ENCODE measurements around the gene SIGLEC9.
"Not testable (repeated sequence)": the region's sequence is repeated elsewhere in the genome, so short reads cannot be mapped to it uniquely, and the experiment has no call there.

Gene SIGLEC9

GRCh38 chr19:51125421-51126075 lies 842 bp downstream of the SIGLEC9 start:
- no peak for DNase-seq

GRCh38 chr19:51127032-51127431 lies 2.3 kb downstream of the SIGLEC9 start:
- DNase-seq: no peak

GRCh38 chr19:51127755-51128154 lies 3.0 kb downstream of the SIGLEC9 start:
- DNase-seq: no peak

- no peak for DNase-seq
These were observed 3.5 kb downstream of the SIGLEC9 start for GRCh38 chr19:51128227-51128626.

- no peak for DNase-seq
These were observed 5.0 kb downstream of the SIGLEC9 start for GRCh38 chr19:51129716-51130115.

GRCh38 chr19:51131780-51132680 lies 7.3 kb downstream of the SIGLEC9 start:
- DNase-seq: no peak

DNA sequence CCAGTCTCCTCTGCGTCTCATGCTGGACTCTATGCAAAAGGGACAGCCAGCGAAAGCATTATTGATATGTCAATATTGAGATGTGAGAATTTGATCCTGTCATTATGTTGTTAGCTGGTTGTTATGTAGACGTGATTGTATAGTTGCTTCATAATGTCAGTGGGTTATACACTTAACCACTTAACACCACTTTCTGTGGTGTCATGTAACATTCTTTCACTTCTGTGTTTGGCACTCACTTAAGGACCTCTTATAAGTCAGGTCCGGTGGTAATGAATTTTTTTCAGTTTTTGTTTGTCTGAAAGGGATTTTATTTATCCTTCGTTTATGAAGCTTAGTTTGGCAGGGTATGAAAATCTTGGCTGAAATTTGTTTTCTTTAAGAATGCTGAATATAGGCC lies 10.3 kb downstream of the SIGLEC9 start:
- no peak for DNase-seq

DNA sequence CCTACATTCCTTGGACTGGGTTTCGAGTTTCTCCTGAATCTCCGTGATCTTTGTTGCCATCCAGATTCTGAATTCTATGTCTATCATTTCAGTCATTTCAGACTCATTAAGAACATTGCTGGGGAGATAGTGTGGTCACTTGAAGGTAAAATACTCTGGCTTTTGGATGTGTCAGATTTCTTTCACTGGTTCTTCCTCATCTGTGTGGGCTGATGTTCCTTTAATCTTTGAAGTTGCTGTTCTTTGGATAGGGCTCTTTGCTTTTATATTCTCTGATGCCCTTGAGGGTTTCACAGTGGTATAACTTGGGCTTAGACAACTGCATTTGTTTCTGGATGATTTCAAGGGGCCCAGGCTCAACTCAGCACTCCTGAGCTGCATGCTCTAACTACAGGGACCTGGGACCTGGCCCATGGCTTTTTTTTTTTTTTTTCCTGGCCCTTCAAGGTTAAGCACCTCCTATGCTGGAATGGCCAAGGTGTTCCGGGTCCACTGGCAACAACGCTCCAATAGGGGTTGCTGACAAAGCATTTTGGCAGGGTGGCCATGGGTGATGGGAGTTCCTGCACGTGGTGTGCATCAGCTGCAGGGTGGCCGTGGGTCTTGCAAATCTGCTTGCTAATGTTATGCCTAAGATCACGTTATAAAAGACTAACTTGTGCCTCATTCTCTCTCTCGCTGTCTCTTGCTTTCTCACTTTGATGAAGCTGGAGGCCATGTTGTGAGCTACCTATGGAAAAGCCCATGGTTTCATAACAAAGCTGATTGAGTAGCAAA lies 11.5 kb downstream of the SIGLEC9 start:
- DNase-seq: no peak

GRCh38 chr19:51136851-51137551 lies 12.3 kb downstream of the SIGLEC9 start:
- no peak for DNase-seq

- no peak for DNase-seq
These were observed 13.2 kb downstream of the SIGLEC9 start for GRCh38 chr19:51137792-51138425.

DNA sequence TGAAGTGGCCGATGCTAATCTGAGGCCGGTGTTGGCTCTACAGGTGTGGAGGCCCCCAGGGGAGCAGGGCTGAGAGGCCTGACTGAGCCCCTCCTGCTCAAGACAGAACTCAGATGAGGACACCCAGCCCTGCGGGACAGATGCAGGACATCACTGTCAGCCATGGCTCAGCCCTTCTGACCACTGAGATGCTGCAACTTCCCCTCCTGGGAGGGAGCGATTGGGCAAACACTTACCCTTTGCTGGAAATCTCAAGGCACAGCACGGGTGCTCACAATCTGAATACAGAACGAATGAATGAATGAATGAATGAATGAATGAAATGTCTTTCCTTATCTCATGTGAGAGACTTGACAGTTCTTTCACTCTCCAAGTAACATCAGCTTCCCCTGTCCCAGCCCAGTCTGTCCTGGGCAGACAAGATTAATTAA lies 13.9 kb downstream of the SIGLEC9 start:
- DNase-seq: no peak

GRCh38 chr19:51139299-51140014 lies 14.8 kb downstream of the SIGLEC9 start:
- no peak for DNase-seq

- no peak for DNase-seq
These were observed 15.7 kb downstream of the SIGLEC9 start for GRCh38 chr19:51140441-51140840.

DNA sequence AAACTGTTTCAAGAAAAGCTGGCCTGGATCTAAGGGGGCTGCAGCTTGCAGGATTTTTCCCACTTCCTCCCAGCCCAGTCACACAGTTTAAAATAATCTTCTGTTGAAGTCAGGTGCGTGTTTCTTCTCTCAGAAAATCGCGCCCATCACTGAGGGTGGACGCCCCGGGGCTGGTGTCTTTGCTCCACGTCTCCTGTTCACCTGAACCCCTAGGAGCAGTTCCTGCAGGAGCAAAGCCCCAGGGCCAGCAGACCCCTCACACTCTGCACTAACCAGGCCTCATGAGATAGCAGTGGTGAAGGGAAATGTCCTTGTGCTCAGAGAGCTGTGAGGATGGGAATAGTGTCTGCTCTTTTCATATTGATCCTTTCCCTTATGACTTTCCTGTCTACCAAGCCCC lies 16.5 kb downstream of the SIGLEC9 start:
- DNase-seq: no peak

DNA sequence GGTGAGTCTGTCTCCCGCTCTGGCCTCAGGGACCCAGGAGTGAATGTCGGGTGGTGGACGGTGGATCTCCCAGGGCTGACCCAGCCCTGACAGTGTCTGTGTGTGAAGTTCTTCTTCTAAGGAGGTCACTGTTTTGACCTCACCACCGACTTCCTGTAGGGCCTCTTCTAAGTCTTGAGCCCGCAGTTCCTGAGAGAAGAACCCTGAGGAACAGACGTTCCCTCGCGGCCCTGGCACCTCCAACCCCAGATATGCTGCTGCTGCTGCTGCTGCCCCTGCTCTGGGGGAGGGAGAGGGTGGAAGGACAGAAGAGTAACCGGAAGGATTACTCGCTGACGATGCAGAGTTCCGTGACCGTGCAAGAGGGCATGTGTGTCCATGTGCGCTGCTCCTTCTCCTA lies 17.4 kb downstream of the SIGLEC9 start, which contains the start of gene SIGLEC7:
SIGLEC7 (plus strand) TSS at position 183 of the 400 bp plus-strand sequence; CDS start at position 252, 69 bp downstream.
- DNase-seq: no peak

DNA sequence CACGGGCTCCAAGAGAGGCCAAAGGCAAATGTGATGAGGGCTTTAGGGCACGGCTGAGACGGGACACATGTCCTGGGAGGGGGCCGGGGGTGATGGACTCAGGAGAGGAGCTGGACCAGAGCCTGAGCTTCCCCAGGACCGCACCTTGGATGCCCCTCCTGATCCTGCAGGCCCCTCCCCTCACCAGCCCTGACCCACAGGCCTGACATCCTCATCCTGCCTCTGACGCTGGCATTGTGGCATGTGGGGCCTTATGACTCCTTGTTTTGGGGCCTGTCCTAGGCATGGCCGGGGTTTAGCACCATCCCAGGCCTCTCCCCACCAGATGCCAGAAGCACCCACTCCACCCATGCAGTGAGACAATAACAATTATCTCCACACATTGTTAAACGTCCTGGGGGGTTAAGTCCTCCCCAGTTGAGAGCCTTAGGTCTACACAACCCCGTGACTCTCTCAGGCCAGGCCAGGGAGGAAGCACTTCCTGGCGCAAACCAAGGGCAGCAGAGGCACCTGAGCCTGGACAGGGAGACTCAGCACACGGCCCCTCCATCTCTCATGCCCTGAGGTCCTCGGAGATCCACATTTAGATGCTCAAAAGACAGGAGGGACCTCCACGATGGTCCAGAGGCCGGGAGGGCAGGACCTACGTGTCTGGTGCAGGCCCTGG lies 18.2 kb downstream of the SIGLEC9 start:
- DNase-seq: not testable (repeated sequence)

GRCh38 chr19:51143486-51143885 lies 18.8 kb downstream of the SIGLEC9 start:
- no peak for DNase-seq

DNA sequence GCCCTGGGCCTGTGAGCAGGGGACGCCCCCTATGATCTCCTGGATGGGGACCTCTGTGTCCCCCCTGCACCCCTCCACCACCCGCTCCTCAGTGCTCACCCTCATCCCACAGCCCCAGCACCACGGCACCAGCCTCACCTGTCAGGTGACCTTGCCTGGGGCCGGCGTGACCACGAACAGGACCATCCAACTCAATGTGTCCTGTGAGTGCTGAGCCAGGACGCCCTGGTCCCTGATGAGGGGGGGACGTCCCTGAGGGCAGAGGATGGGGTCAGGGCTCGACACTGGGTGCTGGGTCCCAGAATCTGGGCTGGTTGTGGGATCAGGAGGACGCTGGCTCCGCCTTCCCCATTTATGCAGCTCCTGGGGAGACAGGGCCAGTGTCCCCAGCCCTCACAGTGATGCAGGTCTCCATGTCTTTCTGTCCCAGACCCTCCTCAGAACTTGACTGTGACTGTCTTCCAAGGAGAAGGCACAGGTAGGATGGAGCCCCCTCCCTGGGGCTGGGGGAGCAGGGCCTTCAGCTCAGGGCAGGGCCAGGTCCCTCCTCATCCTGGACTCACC lies 19.9 kb downstream of the SIGLEC9 start:
- no peak for DNase-seq

DNA sequence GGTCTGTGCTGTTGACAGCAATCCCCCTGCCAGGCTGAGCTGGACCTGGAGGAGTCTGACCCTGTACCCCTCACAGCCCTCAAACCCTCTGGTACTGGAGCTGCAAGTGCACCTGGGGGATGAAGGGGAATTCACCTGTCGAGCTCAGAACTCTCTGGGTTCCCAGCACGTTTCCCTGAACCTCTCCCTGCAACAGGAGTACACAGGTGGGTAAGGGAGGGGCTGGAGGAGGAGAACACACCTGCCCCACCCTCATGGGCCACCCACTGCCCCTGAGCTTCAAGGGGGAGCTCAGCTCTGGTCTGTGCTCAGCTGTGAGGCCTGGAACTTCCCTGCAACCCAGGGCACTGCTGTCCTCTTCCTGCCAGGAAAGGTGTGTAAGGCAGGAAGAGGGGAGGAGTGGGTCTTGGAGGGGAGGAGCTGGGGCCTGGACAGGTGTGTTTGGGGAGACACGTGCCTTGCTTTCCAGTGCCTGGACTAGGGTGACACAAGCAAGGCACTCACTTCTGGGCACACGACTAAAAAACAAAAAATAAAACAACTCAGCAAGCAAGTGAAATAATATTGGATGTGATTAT lies 21.3 kb downstream of the SIGLEC9 start:
- DNase-seq: no peak

DNA sequence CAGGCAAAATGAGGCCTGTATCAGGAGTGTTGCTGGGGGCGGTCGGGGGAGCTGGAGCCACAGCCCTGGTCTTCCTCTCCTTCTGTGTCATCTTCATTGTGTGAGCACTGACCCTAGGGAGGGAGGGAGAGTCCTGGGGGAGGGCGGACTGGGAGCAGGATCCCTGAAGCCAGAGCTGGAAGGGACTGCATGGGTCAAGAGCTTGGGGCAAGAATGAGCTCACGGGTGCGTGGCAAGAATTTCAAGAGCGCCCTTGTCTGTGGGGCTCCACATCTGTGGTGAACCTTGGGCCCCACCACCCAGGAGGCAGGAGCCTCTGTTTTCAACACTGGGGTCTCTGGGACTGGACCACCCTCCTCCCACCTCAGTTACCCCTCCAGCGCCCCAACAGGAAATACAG lies 22.0 kb downstream of the SIGLEC9 start:
- no peak for DNase-seq

All from 8988T (cell line).